IMR-90 (cell line): ENCODE data around the gene AHCYL2. TPM values are rescaled to one million over a fixed set of nuclear protein-coding genes. Genes with fewer than 3 reads are reported as not detected.

Source experiments
- ATAC-seq: fragments of 200-7000 bp; cut with Tn5 transposase; 2 replicates; pipeline ENCODE4 v1.9.1; 2020; ENCODE audit warnings: low read depth, mild to moderate bottlenecking, moderate library complexity
- BruUV-seq: library from RNA; stranded (reverse); fragments of 400-500 nt; replicated peaks from 2 replicates; lab custom pipeline; 2021; lab: Mats Ljungman, UMichigan
- CTCF ChIA-PET: fragments of 300-600 bp; formaldehyde crosslinking; extraction: SDS; loops from one replicate; lab custom pipeline; 2021; ENCODE audit warnings: antibody characterized with exemption; lab: Yijun Ruan, JAX
- POLR2A ChIA-PET: fragments of 300-600 bp; sonication (Branson Sonifier 250); formaldehyde crosslinking; loops from one replicate; lab custom pipeline; 2022; ENCODE audit warnings: antibody characterized with exemption; ENCODE audit not compliant: unreplicated experiment; lab: Charles Lee
- DNase-seq: peaks from one replicate; pipeline ENCODE4 v3.0.0; 2013
- H2AFZ ChIP-seq: replicated peaks from 2 replicates; pipeline ENCODE3; 2013; ENCODE audit warnings: low read length, mild to moderate bottlenecking; ENCODE audit not compliant: poor library complexity
- H2AK5ac ChIP-seq: 2 replicates; pipeline ENCODE4 v1.6.1; 2013; ENCODE audit warnings: low read depth, low read length, inconsistent platforms
- H2AK9ac ChIP-seq: replicated peaks from 2 replicates; pipeline ENCODE3; 2013; ENCODE audit warnings: mild to moderate bottlenecking, low read depth, low read length, moderate library complexity; ENCODE audit not compliant: poor library complexity
- H2BK120ac ChIP-seq: 2 replicates; pipeline ENCODE4 v1.6.1; 2013; ENCODE audit warnings: low read depth, low read length, inconsistent platforms
- H2BK15ac ChIP-seq: 3 replicates; pipeline ENCODE4 v1.6.1; 2013; ENCODE audit warnings: low read depth, low read length, inconsistent platforms
- H2BK20ac ChIP-seq: 2 replicates; pipeline ENCODE4 v1.6.1; 2013; ENCODE audit warnings: low read depth, mild to moderate bottlenecking, inconsistent platforms, low read length, moderate library complexity
- H2BK5ac ChIP-seq: 2 replicates; pipeline ENCODE4 v1.6.1; 2013; ENCODE audit warnings: mild to moderate bottlenecking, low read depth, low read length, inconsistent platforms; ENCODE audit not compliant: poor library complexity, severe bottlenecking
- H3K14ac ChIP-seq: replicated peaks from 2 replicates; pipeline ENCODE4 v1.6.1; 2013; ENCODE audit warnings: low read depth, low read length, inconsistent platforms
- H3K18ac ChIP-seq: 2 replicates; pipeline ENCODE4 v1.6.1; 2013; ENCODE audit warnings: low read depth, low read length, control low read depth
- H3K23ac ChIP-seq: 2 replicates; pipeline ENCODE4 v1.6.1; 2013; ENCODE audit warnings: low read depth, low read length, inconsistent platforms
- H3K27ac ChIP-seq: 2 replicates; pipeline ENCODE4 v1.5.1; 2013; ENCODE audit warnings: mild to moderate bottlenecking, control low read depth, low read length; ENCODE audit not compliant: insufficient read depth
- H3K27me3 ChIP-seq: 2 replicates; pipeline ENCODE4 v1.6.1; 2013; ENCODE audit warnings: low read length; ENCODE audit not compliant: control insufficient read depth, insufficient read depth
- H3K36me3 ChIP-seq: 2 replicates; pipeline ENCODE4 v1.6.1; 2013; ENCODE audit warnings: low read length, mixed read lengths; ENCODE audit not compliant: control insufficient read depth, insufficient read depth
- H3K4ac ChIP-seq: 2 replicates; pipeline ENCODE4 v1.6.1; 2013; ENCODE audit warnings: low read depth, low read length, inconsistent platforms
- H3K4me1 ChIP-seq: 2 replicates; pipeline ENCODE4 v1.6.1; 2013; ENCODE audit warnings: low read length, mixed read lengths; ENCODE audit not compliant: control insufficient read depth, insufficient read depth
- H3K4me2 ChIP-seq: 2 replicates; pipeline ENCODE4 v1.6.1; 2013; ENCODE audit warnings: low read depth, mild to moderate bottlenecking, control low read depth, low read length, moderate library complexity
- H3K4me3 ChIP-seq: 2 replicates; pipeline ENCODE4 v1.5.1; 2013; ENCODE audit warnings: low read depth, mild to moderate bottlenecking, control low read depth, low read length, moderate library complexity; ENCODE audit not compliant: insufficient read depth
- H3K56ac ChIP-seq: 2 replicates; pipeline ENCODE4 v1.6.1; 2013; ENCODE audit warnings: low read length, inconsistent platforms; ENCODE audit not compliant: insufficient read depth; ENCODE audit errors: extremely low read depth
- H3K79me1 ChIP-seq, 2 experiments: 2 replicates each; pipeline ENCODE4 v1.6.1; 2013; ENCODE audit warnings: low read length in 2 of 2, inconsistent platforms in 1 of 2, low read depth in 1 of 2
- H3K9ac ChIP-seq: 2 replicates; pipeline ENCODE4 v1.6.1; 2013; ENCODE audit warnings: low read depth, low read length, control low read depth
- H3K9me1 ChIP-seq: 2 replicates; pipeline ENCODE4 v1.6.1; 2013; ENCODE audit warnings: low read length, inconsistent platforms; ENCODE audit not compliant: insufficient read depth
- H3K9me3 ChIP-seq: 2 replicates; pipeline ENCODE4 v1.6.1; 2013; ENCODE audit warnings: low read length; ENCODE audit not compliant: control insufficient read depth, insufficient read depth
- H4K20me1 ChIP-seq: 2 replicates; pipeline ENCODE4 v1.6.1; 2013; ENCODE audit warnings: low read length, inconsistent platforms; ENCODE audit not compliant: insufficient read depth
- H4K5ac ChIP-seq: 2 replicates; pipeline ENCODE4 v1.6.1; 2013; ENCODE audit warnings: mild to moderate bottlenecking, low read depth, low read length, control low read depth
- H4K8ac ChIP-seq, 2 experiments: 2 replicates each; pipeline ENCODE4 v1.6.1; 2013; ENCODE audit warnings: low read depth in 2 of 2, low read length in 2 of 2, control low read depth in 1 of 2, inconsistent platforms in 1 of 2
- H4K91ac ChIP-seq: 2 replicates; pipeline ENCODE4 v1.6.1; 2013; ENCODE audit warnings: low read depth, low read length, inconsistent platforms; ENCODE audit not compliant: insufficient read depth
- BHLHE40 ChIP-seq: fragments of 150-350 bp; IDR thresholded peaks from 2 replicates; pipeline ENCODE4 v1.6.1; 2016; ENCODE audit warnings: mild to moderate bottlenecking, low read depth, low read length
- CEBPB ChIP-seq: IDR thresholded peaks from 2 replicates; pipeline ENCODE4 v1.6.1; 2012; ENCODE audit warnings: low read depth, low read length, improper control_type of control experiment
- CHD1 ChIP-seq: IDR thresholded peaks from 2 replicates; pipeline ENCODE4 v1.6.1; 2012; ENCODE audit warnings: low read depth, low read length, improper control_type of control experiment
- FOS ChIP-seq: fragments of 150-350 bp; IDR thresholded peaks from 2 replicates; pipeline ENCODE4 v1.6.1; 2016; ENCODE audit warnings: low read depth, low read length
- MAFK ChIP-seq: IDR thresholded peaks from 2 replicates; pipeline ENCODE4 v1.6.1; 2012; ENCODE audit warnings: low read depth, low read length, improper control_type of control experiment
- MAZ ChIP-seq: IDR thresholded peaks from 2 replicates; pipeline ENCODE4 v1.6.1; 2012; ENCODE audit warnings: low read depth, mild to moderate bottlenecking, low read length, improper control_type of control experiment, moderate library complexity, borderline replicate concordance
- MXI1 ChIP-seq: IDR thresholded peaks from 2 replicates; pipeline ENCODE4 v1.6.1; 2012; ENCODE audit warnings: low read depth, mild to moderate bottlenecking, low read length, moderate library complexity, borderline replicate concordance
- NFE2L2 ChIP-seq: fragments of 150-350 bp; IDR thresholded peaks from 2 replicates; pipeline ENCODE4 v1.6.1; 2016; ENCODE audit warnings: low read depth, mild to moderate bottlenecking, low read length
- POLR2A ChIP-seq: IDR thresholded peaks from 2 replicates; pipeline ENCODE4 v1.6.1; 2012; ENCODE audit warnings: mild to moderate bottlenecking, low read depth, low read length
- RAD21 ChIP-seq: IDR thresholded peaks from 2 replicates; pipeline ENCODE4 v1.6.1; 2012; ENCODE audit warnings: low read length, improper control_type of control experiment
- RCOR1 ChIP-seq: IDR thresholded peaks from 2 replicates; pipeline ENCODE4 v1.6.1; 2012; ENCODE audit warnings: mild to moderate bottlenecking, low read length, improper control_type of control experiment; ENCODE audit not compliant: insufficient replicate concordance
- RFX5 ChIP-seq: IDR thresholded peaks from 2 replicates; pipeline ENCODE4 v1.8.0; 2012; ENCODE audit warnings: low read depth, mild to moderate bottlenecking, low read length, moderate library complexity
- SMC3 ChIP-seq: fragments of 150-350 bp; IDR thresholded peaks from 2 replicates; pipeline ENCODE4 v1.6.1; 2016; ENCODE audit warnings: low read depth, mild to moderate bottlenecking, antibody characterized with exemption, low read length, moderate library complexity
- WGBS, 2 experiments: methylation state at CpG; one replicate each; pipeline versions ENCODE4 v1.1.5 to v1.1.7; 2013; ENCODE audit warnings: missing lambda C conversion rate in 2 of 2; ENCODE audit not compliant: insufficient read length in 1 of 2; ENCODE audit errors: extremely low coverage in 2 of 2; 5-methylcytosine and 5-hydroxymethylcytosine counted together
- dilution Hi-C: fragments of 300-500 bp; cut with HindIII; formaldehyde crosslinking; loops from one replicate; pipeline ENCODE4 v1.14.3; 2018; ENCODE audit warnings: low sequenced_read_pairs; ENCODE audit not compliant: unreplicated experiment
- in situ Hi-C: fragments of 300-500 bp; cut with MboI; formaldehyde crosslinking; loops from 3 replicates; pipeline ENCODE4 v1.14.3; 2019; ENCODE audit warnings: low sequenced_read_pairs, inconsistent platforms, mixed read lengths
- intact Hi-C: fragments of 100-400 bp; cut with micrococcal nuclease; formaldehyde crosslinking; loops from 2 replicates; pipeline ENCODE4 v1.10.0; 2022
- polyA plus RNA-seq, 3 experiments: library from polyadenylated mRNA; depleted of rRNA; stranded (reverse); fragments of >200 nt; gene quantifications; 2 replicates each; pipeline ENCODE4 v1.2.3, GENCODE V29; 2012; ENCODE audit warnings: low replicate concordance in 1 of 3
- total RNA-seq: library from RNA; depleted of rRNA; stranded (reverse); fragments of >200 nt; gene quantifications from 2 replicates; pipeline ENCODE4 v1.2.3, GENCODE V29; 2012
- TF ChIP-seq, protein P1 (sequence below): fragments of 150-350 bp; IDR thresholded peaks from 2 replicates; pipeline ENCODE4 v1.6.1; 2017; ENCODE audit warnings: mild to moderate bottlenecking, antibody characterized with exemption, low read length, low read depth
- TF ChIP-seq, protein P2 (sequence below): conservative IDR thresholded peaks from 2 replicates; pipeline ENCODE4 v1.5.1; 2012; ENCODE audit warnings: mild to moderate bottlenecking, low read depth, low read length, improper control_type of control experiment
- TF ChIP-seq, protein P3 (sequence below): fragments of 150-350 bp; IDR thresholded peaks from 2 replicates; pipeline ENCODE4 v1.6.1; 2016; ENCODE audit warnings: low read depth, mild to moderate bottlenecking, low read length, moderate library complexity, borderline replicate concordance

AHCYL2 gene
- total and polyA plus RNA-seq, 2 of the 4 experiments (the other 2 are of a cell fraction), result 5.7 to 7.6 TPM

DNA sequence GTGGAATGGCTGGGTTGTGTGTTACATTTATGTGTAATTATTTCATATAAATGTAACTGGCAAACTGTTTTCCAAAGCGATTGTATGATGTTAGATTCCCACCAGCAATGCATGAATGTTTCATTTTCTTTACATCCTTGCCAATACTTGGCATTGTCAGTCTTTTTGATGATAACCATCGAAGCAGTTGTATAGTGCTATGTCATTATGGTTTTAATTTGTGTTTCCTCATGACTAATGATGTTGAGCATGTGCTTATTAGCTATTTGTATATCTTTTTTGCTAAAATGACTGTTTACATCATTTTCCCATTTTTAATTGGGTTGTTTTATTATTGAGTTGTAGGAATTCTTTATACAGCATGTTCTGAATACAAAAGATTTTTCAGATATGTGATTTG lies 22.3 kb downstream of the AHCYL2 start:
- H3K9me1 ChIP-seq, result no peaks in the 10 kb centered on the region
- H2AFZ ChIP-seq, result no peak overlapping the region
- H3K56ac ChIP-seq, result no peak overlapping the region
- H3K36me3 ChIP-seq, result no peaks in the 10 kb centered on the region
- H4K5ac ChIP-seq, result no peak overlapping the region
- POLR2A ChIA-PET, result no interaction called here
- H3K9me3 ChIP-seq, result no peaks in the 10 kb centered on the region
- H3K18ac ChIP-seq, result no peak overlapping the region
- H4K91ac ChIP-seq, result no peak overlapping the region
- H3K27me3 ChIP-seq, result no peaks in the 10 kb centered on the region
- no peak overlapping the region for H2BK20ac ChIP-seq
- H3K4ac ChIP-seq, result no peak overlapping the region
- H4K8ac ChIP-seq, result no peak overlapping the region
- no peak overlapping the region for H2BK5ac ChIP-seq
- H3K4me3 ChIP-seq, result no peak overlapping the region
- no peaks in the 10 kb centered on the region; the same call in 1 of the 2 replicates for H4K20me1 ChIP-seq
- H3K79me1 ChIP-seq, result peaks cover 0 to 3% of the 10 kb centered on the region in 2 experiments; a peak in 1 of 4 replicates
- dilution Hi-C loops, result no loop called here
- no peak for DNase-seq
- in situ Hi-C loops, result no loop called here
- TF ChIP-seq MAZ, result no peak
- no peak for TF ChIP-seq RCOR1
- TF ChIP-seq CHD1, result no peak
- no peak for TF ChIP-seq RAD21
- no peak for TF ChIP-seq NFE2L2
- TF ChIP-seq MXI1, result no peak
- TF ChIP-seq, protein P1, sequence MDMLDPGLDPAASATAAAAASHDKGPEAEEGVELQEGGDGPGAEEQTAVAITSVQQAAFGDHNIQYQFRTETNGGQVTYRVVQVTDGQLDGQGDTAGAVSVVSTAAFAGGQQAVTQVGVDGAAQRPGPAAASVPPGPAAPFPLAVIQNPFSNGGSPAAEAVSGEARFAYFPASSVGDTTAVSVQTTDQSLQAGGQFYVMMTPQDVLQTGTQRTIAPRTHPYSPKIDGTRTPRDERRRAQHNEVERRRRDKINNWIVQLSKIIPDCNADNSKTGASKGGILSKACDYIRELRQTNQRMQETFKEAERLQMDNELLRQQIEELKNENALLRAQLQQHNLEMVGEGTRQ, result no peak
- no peak for TF ChIP-seq SMC3
- TF ChIP-seq FOS, result no peak
- TF ChIP-seq MAFK, result no peak
- TF ChIP-seq, protein P2, sequence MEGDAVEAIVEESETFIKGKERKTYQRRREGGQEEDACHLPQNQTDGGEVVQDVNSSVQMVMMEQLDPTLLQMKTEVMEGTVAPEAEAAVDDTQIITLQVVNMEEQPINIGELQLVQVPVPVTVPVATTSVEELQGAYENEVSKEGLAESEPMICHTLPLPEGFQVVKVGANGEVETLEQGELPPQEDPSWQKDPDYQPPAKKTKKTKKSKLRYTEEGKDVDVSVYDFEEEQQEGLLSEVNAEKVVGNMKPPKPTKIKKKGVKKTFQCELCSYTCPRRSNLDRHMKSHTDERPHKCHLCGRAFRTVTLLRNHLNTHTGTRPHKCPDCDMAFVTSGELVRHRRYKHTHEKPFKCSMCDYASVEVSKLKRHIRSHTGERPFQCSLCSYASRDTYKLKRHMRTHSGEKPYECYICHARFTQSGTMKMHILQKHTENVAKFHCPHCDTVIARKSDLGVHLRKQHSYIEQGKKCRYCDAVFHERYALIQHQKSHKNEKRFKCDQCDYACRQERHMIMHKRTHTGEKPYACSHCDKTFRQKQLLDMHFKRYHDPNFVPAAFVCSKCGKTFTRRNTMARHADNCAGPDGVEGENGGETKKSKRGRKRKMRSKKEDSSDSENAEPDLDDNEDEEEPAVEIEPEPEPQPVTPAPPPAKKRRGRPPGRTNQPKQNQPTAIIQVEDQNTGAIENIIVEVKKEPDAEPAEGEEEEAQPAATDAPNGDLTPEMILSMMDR, result no peak
- TF ChIP-seq BHLHE40, result no peak
- no peak for TF ChIP-seq CEBPB
- TF ChIP-seq RFX5, result no peak
- TF ChIP-seq POLR2A, result no peak
- TF ChIP-seq, protein P3, sequence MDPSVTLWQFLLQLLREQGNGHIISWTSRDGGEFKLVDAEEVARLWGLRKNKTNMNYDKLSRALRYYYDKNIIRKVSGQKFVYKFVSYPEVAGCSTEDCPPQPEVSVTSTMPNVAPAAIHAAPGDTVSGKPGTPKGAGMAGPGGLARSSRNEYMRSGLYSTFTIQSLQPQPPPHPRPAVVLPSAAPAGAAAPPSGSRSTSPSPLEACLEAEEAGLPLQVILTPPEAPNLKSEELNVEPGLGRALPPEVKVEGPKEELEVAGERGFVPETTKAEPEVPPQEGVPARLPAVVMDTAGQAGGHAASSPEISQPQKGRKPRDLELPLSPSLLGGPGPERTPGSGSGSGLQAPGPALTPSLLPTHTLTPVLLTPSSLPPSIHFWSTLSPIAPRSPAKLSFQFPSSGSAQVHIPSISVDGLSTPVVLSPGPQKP, result no peak
- no peak overlapping the region for H2BK15ac ChIP-seq
- no peak overlapping the region for H2BK120ac ChIP-seq
- no peak overlapping the region for H3K27ac ChIP-seq
- H2AK5ac ChIP-seq, result no peak overlapping the region
- intact Hi-C loops, result no loop called here
- H3K14ac ChIP-seq, result no peak overlapping the region
- ATAC-seq, result no peak
- no peak overlapping the region for H3K4me2 ChIP-seq
- no TSS peak for BruUV-seq
- peaks cover 2% of the 10 kb centered on the region; the same call in 1 of the 2 replicates for H3K4me1 ChIP-seq
- no CpG with 5 or more reads among the region's 2 CpGs for WGBS, 2 experiments
- H2AK9ac ChIP-seq, result no peak overlapping the region
- CTCF ChIA-PET, result interaction anchor here (0.6 kb wide), 1 partner anchor 225 kb away, joined by 3 read pairs; no protein-coding TSS in a partner anchor
- H3K9ac ChIP-seq, result no peak overlapping the region
- no peak overlapping the region for H3K23ac ChIP-seq
